ENCODE results near the gene CACNA1B. TPM values are rescaled to one million over a fixed set of nuclear protein-coding genes. Genes with fewer than 3 reads are reported as not detected.
A peak's percentile ranks its signal among the peaks of the same experiment; 100 is the strongest.

Gene CACNA1B
- total RNA-seq, 1 experiment from 2014 or later = 1.7 TPM

DNA sequence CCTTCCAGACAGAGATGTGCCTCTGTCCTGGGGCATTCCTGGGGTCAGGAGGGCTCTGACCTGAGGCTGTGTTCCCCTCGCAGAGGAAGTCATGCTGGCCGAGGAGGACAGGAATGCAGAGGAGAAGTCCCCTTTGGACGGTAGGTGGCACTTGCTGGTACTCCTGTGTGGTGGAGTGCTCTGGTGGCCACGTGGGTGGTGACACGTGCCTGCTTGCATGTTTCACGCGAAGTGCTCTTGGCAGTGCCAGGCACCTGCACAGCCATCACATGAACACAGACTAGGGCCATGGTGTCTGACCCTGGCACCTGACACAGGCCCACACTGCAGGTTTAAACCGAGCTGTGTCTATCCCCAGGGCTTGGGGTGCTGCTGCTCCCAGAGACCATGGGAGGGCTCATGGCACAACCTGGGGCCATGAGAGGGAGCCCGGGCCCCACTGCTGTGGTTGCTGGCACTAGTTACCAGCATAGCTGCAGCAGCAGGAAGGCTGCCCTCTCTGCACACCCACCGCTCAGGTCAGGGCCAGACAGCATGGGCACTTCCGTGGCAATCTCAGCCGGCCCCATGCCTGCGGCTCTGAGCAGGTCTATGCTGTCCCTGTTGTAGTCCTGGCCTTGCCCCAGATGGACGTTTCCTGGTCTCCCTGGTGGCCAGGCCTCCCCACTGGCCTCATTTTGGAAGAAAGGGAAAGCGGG, 79.3 kb downstream of the CACNA1B start:
- Histone ChIP-seq H3K4me1 (ENCODE audit: control insufficient read depth in 1 of 2, insufficient read depth in 2 of 2, low read length in 2 of 2) (no peaks in the 10 kb centered on the region), H3K9me2 (ENCODE audit: insufficient read depth) (no peaks in the 10 kb centered on the region), H3K9me3 (ENCODE audit: control insufficient read depth in 1 of 2, insufficient read depth in 1 of 2, low read depth in 1 of 2, low read length in 2 of 2) (no peaks in the 10 kb centered on the region), H3K27ac (ENCODE audit: low read depth, low read length) (no peak overlapping the region), H3K9ac (ENCODE audit: low read length) (no peak overlapping the region), H3K79me2 (ENCODE audit: insufficient read depth, low read length) (no peaks in the 10 kb centered on the region), H4K20me1 (ENCODE audit: insufficient read depth) (no peaks in the 10 kb centered on the region), H3K4me2 (ENCODE audit: low read length) (no peak overlapping the region), H2AFZ (ENCODE audit: low read depth, low read length, poor library complexity, severe bottlenecking) (no peak overlapping the region), H3K4me3 (replicated peaks in 1 of 2; ENCODE audit: low read depth in 1 of 2, low read length in 2 of 2) (no peak overlapping the region), H3K36me3 (ENCODE audit: control insufficient read depth in 1 of 2, insufficient read depth in 2 of 2, low read length in 2 of 2) (no peaks in the 10 kb centered on the region), H3K27me3 (ENCODE audit: insufficient read depth, low read length) (no peaks in the 10 kb centered on the region)
- intact Hi-C loops (cut with micrococcal nuclease) = no loop called here
- CTCF ChIA-PET = no interaction called here
- no TSS peak for BruUV-seq (replicated peaks)
- RAD21 ChIA-PET (ENCODE audit: low non-redundant PET in 1 of 2, low total read pairs in 2 of 2, uncharacterized antibody in 2 of 2, unreplicated experiment in 2 of 2) = no interaction called here
- POLR2A ChIA-PET = no interaction called here
- ATAC-seq (peak; percentile 64), DNase-seq (ENCODE audit: low read depth, low spot score) (no peak)
- TF ChIP-seq YY1 (IDR thresholded peaks at IDR 0.05; ENCODE audit: extremely low read depth, insufficient replicate concordance, low read depth, low read length) (no peak), ZFX (IDR thresholded peaks at IDR 0.05) (no peak), ELF1 (IDR thresholded peaks at IDR 0.05; ENCODE audit: borderline replicate concordance, low read depth) (no peak), JUND (IDR thresholded peaks at IDR 0.05) (no peak), SRF (IDR thresholded peaks at IDR 0.05; ENCODE audit: low read depth) (no peak)
- TF ChIP-seq, protein P1, sequence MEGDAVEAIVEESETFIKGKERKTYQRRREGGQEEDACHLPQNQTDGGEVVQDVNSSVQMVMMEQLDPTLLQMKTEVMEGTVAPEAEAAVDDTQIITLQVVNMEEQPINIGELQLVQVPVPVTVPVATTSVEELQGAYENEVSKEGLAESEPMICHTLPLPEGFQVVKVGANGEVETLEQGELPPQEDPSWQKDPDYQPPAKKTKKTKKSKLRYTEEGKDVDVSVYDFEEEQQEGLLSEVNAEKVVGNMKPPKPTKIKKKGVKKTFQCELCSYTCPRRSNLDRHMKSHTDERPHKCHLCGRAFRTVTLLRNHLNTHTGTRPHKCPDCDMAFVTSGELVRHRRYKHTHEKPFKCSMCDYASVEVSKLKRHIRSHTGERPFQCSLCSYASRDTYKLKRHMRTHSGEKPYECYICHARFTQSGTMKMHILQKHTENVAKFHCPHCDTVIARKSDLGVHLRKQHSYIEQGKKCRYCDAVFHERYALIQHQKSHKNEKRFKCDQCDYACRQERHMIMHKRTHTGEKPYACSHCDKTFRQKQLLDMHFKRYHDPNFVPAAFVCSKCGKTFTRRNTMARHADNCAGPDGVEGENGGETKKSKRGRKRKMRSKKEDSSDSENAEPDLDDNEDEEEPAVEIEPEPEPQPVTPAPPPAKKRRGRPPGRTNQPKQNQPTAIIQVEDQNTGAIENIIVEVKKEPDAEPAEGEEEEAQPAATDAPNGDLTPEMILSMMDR (IDR thresholded peaks at IDR 0.05 in 2 of 3, conservative IDR thresholded peaks at IDR 0.05 in 1 of 3; ENCODE audit: borderline replicate concordance in 1 of 3, insufficient read depth in 1 of 3, low read depth in 2 of 3, low read length in 2 of 3) = 0 out of 6 replicates have a peak, but pooled peaks of 1 of the 3 experiments have one; percentile 13
- TF ChIP-seq, protein P2, sequence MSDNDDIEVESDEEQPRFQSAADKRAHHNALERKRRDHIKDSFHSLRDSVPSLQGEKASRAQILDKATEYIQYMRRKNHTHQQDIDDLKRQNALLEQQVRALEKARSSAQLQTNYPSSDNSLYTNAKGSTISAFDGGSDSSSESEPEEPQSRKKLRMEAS (IDR thresholded peaks at IDR 0.05) = peak; percentile 65
- TF ChIP-seq, protein P3, sequence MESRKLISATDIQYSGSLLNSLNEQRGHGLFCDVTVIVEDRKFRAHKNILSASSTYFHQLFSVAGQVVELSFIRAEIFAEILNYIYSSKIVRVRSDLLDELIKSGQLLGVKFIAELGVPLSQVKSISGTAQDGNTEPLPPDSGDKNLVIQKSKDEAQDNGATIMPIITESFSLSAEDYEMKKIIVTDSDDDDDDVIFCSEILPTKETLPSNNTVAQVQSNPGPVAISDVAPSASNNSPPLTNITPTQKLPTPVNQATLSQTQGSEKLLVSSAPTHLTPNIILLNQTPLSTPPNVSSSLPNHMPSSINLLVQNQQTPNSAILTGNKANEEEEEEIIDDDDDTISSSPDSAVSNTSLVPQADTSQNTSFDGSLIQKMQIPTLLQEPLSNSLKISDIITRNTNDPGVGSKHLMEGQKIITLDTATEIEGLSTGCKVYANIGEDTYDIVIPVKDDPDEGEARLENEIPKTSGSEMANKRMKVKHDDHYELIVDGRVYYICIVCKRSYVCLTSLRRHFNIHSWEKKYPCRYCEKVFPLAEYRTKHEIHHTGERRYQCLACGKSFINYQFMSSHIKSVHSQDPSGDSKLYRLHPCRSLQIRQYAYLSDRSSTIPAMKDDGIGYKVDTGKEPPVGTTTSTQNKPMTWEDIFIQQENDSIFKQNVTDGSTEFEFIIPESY (IDR thresholded peaks at IDR 0.05; ENCODE audit: extremely low read depth, insufficient replicate concordance, low read length) = no peak
